ENCODE results near the gene RPP25L. TPM values are rescaled to one million over a fixed set of nuclear protein-coding genes. Genes with fewer than 3 reads are reported as not detected.

RPP25L gene
- total RNA-seq, 1 experiment from 2014 or later: 24.5 TPM

- Mint-ChIP-seq H3K4me3 (no peak overlapping the region), H3K36me3 (no peaks in the 10 kb centered on the region), H3K9me3 (no peaks in the 10 kb centered on the region), H3K27me3 (ENCODE audit: low read depth) (peaks cover 6% of the 10 kb centered on the region), H3K4me1 (peaks cover 9% of the 10 kb centered on the region), H3K27ac (no peak overlapping the region)
- ChIA-PET CTCF (interaction anchor here (1.2 to 5.4 kb wide), 6 partner anchors 8 to 196 kb away, joined by 3 to 31 read pairs (median 6); no protein-coding TSS in a partner anchor), POLR2A (interaction anchor here (0.9 kb wide), 1 partner anchor 9 kb away, joined by 3 read pairs; no protein-coding TSS in a partner anchor)
- TF ChIP-seq E2F1 (CRISPR knock-in tag; IDR thresholded peaks at IDR 0.05) (no peak), KAT7 (CRISPR knock-in tag; IDR thresholded peaks at IDR 0.05; ENCODE audit: borderline replicate concordance) (no peak), ZBTB43 (CRISPR knock-in tag; IDR thresholded peaks at IDR 0.05) (no peak), ATF1 (CRISPR knock-in tag; IDR thresholded peaks at IDR 0.05) (no peak), TEAD1 (CRISPR knock-in tag; IDR thresholded peaks at IDR 0.05) (no peak), JUN (CRISPR knock-in tag; IDR thresholded peaks at IDR 0.05) (no peak), ZSCAN18 (CRISPR knock-in tag; IDR thresholded peaks at IDR 0.05) (no peak), SP1 (CRISPR knock-in tag; conservative IDR thresholded peaks at IDR 0.05) (no peak), RORB (CRISPR knock-in tag; IDR thresholded peaks at IDR 0.05) (no peak), ZNF396 (CRISPR knock-in tag; IDR thresholded peaks at IDR 0.05; ENCODE audit: borderline replicate concordance) (no peak), E2F4 (CRISPR knock-in tag; IDR thresholded peaks at IDR 0.05; ENCODE audit: borderline replicate concordance, low read depth) (no peak), HMGXB4 (CRISPR knock-in tag; IDR thresholded peaks at IDR 0.05) (no peak), ATF6 (CRISPR knock-in tag; IDR thresholded peaks at IDR 0.05) (no peak), ZNF423 (CRISPR knock-in tag; IDR thresholded peaks at IDR 0.05) (no peak), SMAD3 (CRISPR knock-in tag; IDR thresholded peaks at IDR 0.05; ENCODE audit: borderline replicate concordance) (no peak)
- DNase-seq (ENCODE audit: low spot score): no peak
- ATAC-seq: no peak
Measured at GRCh38 chr9:34599546-34599945, 12.4 kb downstream of the RPP25L start.

GRCh38 chr9:34594177-34594576, 17.7 kb downstream of the RPP25L start:
- no peak overlapping the region for H3K4me3 Mint-ChIP-seq
- no peak overlapping the region for H3K27ac Mint-ChIP-seq
- TF ChIP-seq ATF2 (CRISPR knock-in tag; IDR thresholded peaks at IDR 0.05; ENCODE audit: borderline replicate concordance, low read depth) (no peak), ATF3 (CRISPR knock-in tag; conservative IDR thresholded peaks at IDR 0.05) (no peak), RORB (CRISPR knock-in tag; IDR thresholded peaks at IDR 0.05) (no peak), E2F4 (CRISPR knock-in tag; IDR thresholded peaks at IDR 0.05; ENCODE audit: borderline replicate concordance, low read depth) (no peak), SMAD4 (CRISPR knock-in tag; IDR thresholded peaks at IDR 0.05) (no peak), RELA (CRISPR knock-in tag; IDR thresholded peaks at IDR 0.05; ENCODE audit: borderline replicate concordance) (no peak), ZNF263 (CRISPR knock-in tag; IDR thresholded peaks at IDR 0.05; ENCODE audit: low read depth) (no peak), MXD4 (CRISPR knock-in tag; IDR thresholded peaks at IDR 0.05; ENCODE audit: borderline replicate concordance) (no peak), E2F1 (CRISPR knock-in tag; IDR thresholded peaks at IDR 0.05) (no peak)
- peaks cover 19% of the 10 kb centered on the region for H3K4me1 Mint-ChIP-seq
- ATAC-seq (no peak), DNase-seq (ENCODE audit: low spot score) (no peak)
- ChIA-PET POLR2A (no interaction called here), CTCF (interaction anchor here (1.5 to 4.1 kb wide), 7 partner anchors 11 to 190 kb away, joined by 3 to 192 read pairs (median 28); partner anchors contain the start of gene ENHO)
- H3K9me3 Mint-ChIP-seq: no peaks in the 10 kb centered on the region
- H3K27me3 Mint-ChIP-seq (ENCODE audit: low read depth): peaks cover 54% of the 10 kb centered on the region
- H3K36me3 Mint-ChIP-seq: no peaks in the 10 kb centered on the region
